ENCODE results near the gene CEP126.

The CEP126 gene

GRCh38 chr11:101914738-101915426 is at the start of gene CEP126:
TSS of gene CEP126 (plus strand) at chr11:101915010. CDS start at chr11:101915285, 275 bp downstream.
- peak; percentile 93 for DNase-seq

GRCh38 chr11:101866619-101867491 is 48.0 kb upstream of the CEP126 start:
- peak; percentile 71 for DNase-seq

- peak; percentile 19 for DNase-seq
Observed at GRCh38 chr11:101867951-101868350, 46.9 kb upstream of the CEP126 start.

- DNase-seq = peak; percentile 74
Observed at GRCh38 chr11:101870510-101870909, 44.3 kb upstream of the CEP126 start.

GRCh38 chr11:101872171-101872882 is 42.5 kb upstream of the CEP126 start:
- peak; percentile 27 for DNase-seq

GRCh38 chr11:101880222-101880621 is 34.6 kb upstream of the CEP126 start:
- peak; percentile 78 for DNase-seq

GRCh38 chr11:101881586-101881985 is 33.2 kb upstream of the CEP126 start:
- no peak for DNase-seq

GRCh38 chr11:101885631-101886030 is 29.2 kb upstream of the CEP126 start:
- DNase-seq = no peak

GRCh38 chr11:101889767-101890166 is 25.0 kb upstream of the CEP126 start:
- DNase-seq = no peak

- no peak for DNase-seq
Observed at GRCh38 chr11:101894505-101894904, 20.3 kb upstream of the CEP126 start.

- DNase-seq = no peak
Observed at GRCh38 chr11:101907815-101908214, 7.0 kb upstream of the CEP126 start.

- no peak for DNase-seq
Observed at GRCh38 chr11:101909087-101909486, 5.7 kb upstream of the CEP126 start.

- no peak for DNase-seq
Observed at GRCh38 chr11:101912823-101913284, 2.0 kb upstream of the CEP126 start.

GRCh38 chr11:101913656-101914055 is 1.2 kb upstream of the CEP126 start:
- DNase-seq = no peak

GRCh38 chr11:101914341-101914737 is 471 bp upstream of the CEP126 start:
- DNase-seq = peak; percentile 44

- peak; percentile 20 for DNase-seq
Observed at GRCh38 chr11:101915791-101916291, 1.0 kb downstream of the CEP126 start.

GRCh38 chr11:101916422-101916821 is 1.6 kb downstream of the CEP126 start, which contains the start of gene ANGPTL5:
TSS of gene ANGPTL5 (minus strand) at chr11:101916522. CDS start at chr11:101907909, 8,613 bp downstream.
- no peak for DNase-seq

GRCh38 chr11:101917226-101917625 is 2.4 kb downstream of the CEP126 start:
- no peak for DNase-seq

- no peak for DNase-seq
Observed at GRCh38 chr11:101920992-101921391, 6.2 kb downstream of the CEP126 start.

- DNase-seq = no peak
Observed at GRCh38 chr11:101923554-101923953, 8.7 kb downstream of the CEP126 start.

- DNase-seq = no peak
Observed at GRCh38 chr11:101929294-101929915, 14.6 kb downstream of the CEP126 start.

GRCh38 chr11:101931692-101932091 is 16.9 kb downstream of the CEP126 start:
- no peak for DNase-seq
